ENCODE results near the gene FAM47A. TPM values are rescaled to one million over a fixed set of nuclear protein-coding genes. Genes with fewer than 3 reads are reported as not detected.

Gene FAM47A
- total RNA-seq, 1 donor from 2014 or later: not detected

DNA sequence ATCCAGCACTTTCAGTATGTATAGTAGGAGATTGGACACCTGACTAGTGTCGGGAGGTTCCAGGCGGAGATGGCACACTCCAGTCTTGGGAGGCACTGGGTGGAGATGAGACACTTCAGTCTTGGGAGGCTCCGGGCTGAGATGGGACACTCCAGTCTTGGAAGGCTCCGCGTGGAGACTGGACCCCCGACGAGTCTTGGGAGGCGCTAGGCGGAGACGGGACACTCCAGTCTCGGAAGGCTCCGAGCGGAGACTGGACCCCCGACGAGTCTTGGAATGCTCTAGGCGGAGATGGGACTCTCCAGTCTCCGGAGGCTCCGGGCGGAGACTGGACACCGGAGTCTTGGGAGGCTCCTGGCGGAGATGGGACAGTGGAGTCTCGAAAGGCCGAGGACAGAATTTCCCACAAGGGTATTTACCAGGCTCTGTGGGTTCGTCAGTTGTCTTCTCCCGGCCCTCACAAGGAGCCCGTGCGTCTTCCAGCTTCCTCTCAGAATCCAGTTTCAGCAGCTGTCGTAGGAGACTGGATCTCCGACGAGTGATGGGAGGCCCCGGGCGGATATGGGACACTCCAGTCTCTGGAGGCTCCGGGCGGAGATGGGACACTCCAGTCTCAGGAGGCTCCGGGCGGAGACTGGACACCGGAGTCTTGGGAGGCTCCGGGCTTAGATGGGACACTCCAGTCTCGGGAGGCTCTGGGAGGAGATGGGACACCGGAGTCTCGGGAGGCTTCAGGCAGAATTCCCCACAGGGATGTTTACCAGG, 952 bp downstream of the FAM47A start:
- no peaks in the 10 kb centered on the region for H3K27me3 ChIP-seq
- DNase-seq (no peak), ATAC-seq (no peak)
- H3K9me3 ChIP-seq: no peaks in the 10 kb centered on the region
- H3K27ac ChIP-seq: no peak overlapping the region
- no peak overlapping the region for H3K4me3 ChIP-seq
- TF ChIP-seq CTCF (IDR thresholded peaks at IDR 0.05): no peak
- no peaks in the 10 kb centered on the region for H3K4me1 ChIP-seq
- intact Hi-C loops (cut with DNase I): no loop called here
- H3K36me3 ChIP-seq: no peaks in the 10 kb centered on the region

DNA sequence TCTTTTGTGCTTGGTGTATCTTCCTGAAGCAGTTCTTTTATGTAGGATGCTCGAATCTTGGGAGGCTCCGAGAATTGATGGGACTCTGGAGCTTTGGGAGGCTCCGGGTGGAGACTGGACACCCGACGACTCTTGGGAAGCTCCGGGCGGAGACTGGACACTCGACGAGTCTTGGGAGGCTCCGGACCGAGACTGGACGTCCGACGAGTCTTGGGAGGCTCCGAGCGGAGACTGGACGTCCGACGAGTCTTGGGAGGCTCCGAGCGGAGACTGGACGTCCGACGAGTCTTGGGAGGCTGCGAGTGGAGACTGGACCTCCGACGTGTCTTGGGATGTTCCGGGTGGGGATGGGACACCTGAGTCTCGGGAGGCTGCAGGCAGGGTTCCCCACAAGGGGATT, 1.6 kb downstream of the FAM47A start:
- ATAC-seq: no peak

GRCh38 chrX:34126011-34126410, 6.1 kb downstream of the FAM47A start:
- DNase-seq: no peak
- no peak for ATAC-seq
- H3K27ac ChIP-seq: no peak overlapping the region
- no peaks in the 10 kb centered on the region for H3K27me3 ChIP-seq
- intact Hi-C loops (cut with DNase I): no loop called here
- no peaks in the 10 kb centered on the region for H3K4me1 ChIP-seq
- no peaks in the 10 kb centered on the region for H3K36me3 ChIP-seq
- no peak for TF ChIP-seq CTCF (IDR thresholded peaks at IDR 0.05)
- H3K9me3 ChIP-seq: no peaks in the 10 kb centered on the region
- H3K4me3 ChIP-seq: no peak overlapping the region

More for the DNA sequence above, 1.6 kb downstream of the FAM47A start:
- Histone ChIP-seq H3K27ac (no peak overlapping the region), H3K27me3 (no peaks in the 10 kb centered on the region), H3K4me3 (no peak overlapping the region), H3K9me3 (no peaks in the 10 kb centered on the region), H3K36me3 (no peaks in the 10 kb centered on the region), H3K4me1 (no peaks in the 10 kb centered on the region)
- no peak for DNase-seq
- intact Hi-C loops (cut with DNase I): no loop called here
- TF ChIP-seq CTCF (IDR thresholded peaks at IDR 0.05): no peak

- Histone ChIP-seq H3K27me3 (no peaks in the 10 kb centered on the region), H3K27ac (no peak overlapping the region), H3K4me3 (no peak overlapping the region), H3K9me3 (no peaks in the 10 kb centered on the region), H3K36me3 (no peaks in the 10 kb centered on the region), H3K4me1 (no peaks in the 10 kb centered on the region)
- ATAC-seq: no peak
- TF ChIP-seq CTCF (IDR thresholded peaks at IDR 0.05): no peak
- no peak for DNase-seq
- intact Hi-C loops (cut with DNase I): no loop called here
Observed at GRCh38 chrX:34119122-34119521, 13.0 kb downstream of the FAM47A start.

GRCh38 chrX:34112459-34112858, 19.7 kb downstream of the FAM47A start:
- no peak for TF ChIP-seq CTCF (IDR thresholded peaks at IDR 0.05)
- ATAC-seq (no peak), DNase-seq (no peak)
- no peak overlapping the region for H3K27ac ChIP-seq
- no peaks in the 10 kb centered on the region for H3K9me3 ChIP-seq
- no peaks in the 10 kb centered on the region for H3K36me3 ChIP-seq
- intact Hi-C loops (cut with DNase I): no loop called here
- no peaks in the 10 kb centered on the region for H3K4me1 ChIP-seq
- H3K4me3 ChIP-seq: no peak overlapping the region
- H3K27me3 ChIP-seq: no peaks in the 10 kb centered on the region
